HG02623 (cell line): ENCODE results near the gene CLEC16A.
"Not testable (repeated sequence)": the region's sequence is repeated elsewhere in the genome, so short reads cannot be mapped to it uniquely, and the experiment has no call there.

Experiments used
- ATAC-seq: cut with Tn5 transposase; IDR thresholded peaks from one replicate; pipeline ENCODE4 v1.9.1; 2021; ENCODE audit warnings: moderate library complexity; ENCODE audit not compliant: unreplicated experiment

CLEC16A gene

DNA sequence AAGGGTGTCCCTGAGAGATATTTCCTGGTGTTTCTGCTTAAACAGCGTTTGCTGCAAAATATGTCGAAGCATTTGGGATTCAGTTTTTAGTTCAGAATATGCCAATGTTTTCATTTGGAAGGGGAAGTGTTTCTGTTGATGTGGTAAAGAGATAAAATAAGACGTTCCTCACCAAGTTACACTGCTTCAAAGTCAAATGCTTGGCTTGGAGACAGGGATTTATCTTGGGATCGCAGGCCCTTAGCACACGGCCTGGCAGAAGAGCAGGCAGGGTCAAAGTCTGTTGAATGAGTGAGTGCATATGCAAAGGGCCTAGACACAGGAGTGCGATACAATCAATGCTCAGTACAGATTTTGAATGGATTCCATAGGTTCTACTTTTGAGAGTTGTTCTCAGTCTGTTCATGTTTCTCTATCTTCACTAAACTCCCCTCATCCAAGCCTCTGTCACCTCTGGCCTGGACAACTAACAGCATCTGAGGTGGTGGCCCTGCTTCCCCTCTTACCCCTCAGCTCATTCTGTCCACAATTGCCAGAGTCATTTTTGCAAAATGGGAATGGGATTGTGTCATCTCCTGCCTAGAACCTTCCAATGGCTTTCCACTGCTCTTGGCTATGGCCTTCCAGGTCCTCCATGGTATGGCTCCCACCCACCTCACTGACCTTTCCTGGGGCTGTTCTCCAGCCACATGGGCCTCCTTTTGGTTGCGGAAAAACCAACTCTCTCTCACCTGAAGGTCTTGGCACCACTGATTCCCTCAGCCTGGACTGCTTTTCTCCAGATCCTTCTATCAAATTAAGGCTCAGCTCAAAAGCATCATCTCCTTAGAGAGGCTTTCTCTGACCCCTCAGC is 5.3 kb upstream of the CLEC16A start:
- ATAC-seq, result no peak

GRCh38 chr16:10939649-10940234 is 4.6 kb upstream of the CLEC16A start:
- no peak for ATAC-seq

GRCh38 chr16:10940501-10941079 is 3.8 kb upstream of the CLEC16A start:
- no peak for ATAC-seq

DNA sequence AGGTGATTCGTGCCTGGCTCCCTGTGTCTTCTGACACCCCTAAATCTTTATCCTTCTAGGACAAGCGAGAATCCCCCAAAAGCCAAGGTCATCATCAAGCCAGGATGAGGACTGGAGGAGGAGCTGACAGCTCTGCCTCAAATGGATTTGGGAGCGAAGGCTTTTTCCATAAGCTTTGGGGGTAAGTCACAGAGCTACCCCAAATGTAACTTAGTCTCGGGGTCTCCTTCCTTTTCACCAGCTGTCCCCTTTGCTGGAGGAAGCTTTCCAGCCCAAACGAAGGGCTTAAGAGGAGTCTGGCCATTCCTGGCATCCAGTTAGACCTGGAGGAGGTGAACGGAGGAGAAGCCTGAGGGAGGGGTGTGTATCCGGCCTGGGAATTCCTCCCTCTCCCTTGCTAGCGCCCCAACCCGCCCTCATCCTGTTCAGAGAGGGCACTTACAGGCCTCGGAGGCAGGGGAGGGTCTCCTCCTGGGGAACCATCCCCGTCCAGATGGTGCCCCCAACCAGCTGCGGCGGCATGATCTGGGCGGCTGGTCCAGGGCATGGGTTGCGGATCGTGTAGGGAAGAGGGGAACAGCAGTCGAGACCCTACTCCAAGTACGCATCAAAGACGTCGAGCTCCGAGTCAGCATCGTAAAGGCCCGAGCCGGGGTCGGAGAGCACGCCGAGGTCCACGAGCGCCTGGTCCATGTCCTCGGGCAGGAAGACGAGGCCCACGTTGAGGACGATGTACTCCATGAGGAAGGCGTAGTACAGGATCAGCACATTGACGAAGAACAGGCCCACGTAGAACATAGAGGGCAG is 3.0 kb upstream of the CLEC16A start:
- ATAC-seq, result no peak

GRCh38 chr16:10941935-10942351 is 2.4 kb upstream of the CLEC16A start:
- not testable (repeated sequence) for ATAC-seq

- peak; percentile 60 for ATAC-seq
Observed at GRCh38 chr16:10942352-10943063, 1.9 kb upstream of the CLEC16A start, which contains the start of gene DEXI. TSS of gene DEXI (minus strand) at chr16:10942468. CDS start at chr16:10942005, 463 bp downstream.

DNA sequence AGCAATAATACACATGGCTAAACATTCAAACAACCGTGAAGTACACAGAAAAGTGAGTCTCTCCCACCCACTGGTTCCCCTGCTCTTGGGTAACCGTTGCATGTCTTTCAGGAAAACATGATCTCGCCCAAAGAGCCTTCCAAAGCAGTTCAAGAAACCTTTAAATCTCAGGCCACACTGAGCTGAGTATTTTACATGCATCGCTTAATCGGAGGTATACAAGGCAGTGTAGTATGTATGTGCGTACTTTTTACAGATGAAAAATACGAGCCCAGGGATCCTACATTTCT is 1.4 kb upstream of the CLEC16A start:
- ATAC-seq, result no peak

- no peak for ATAC-seq
Observed at GRCh38 chr16:10945065-10945787, 862 bp downstream of the CLEC16A start.

DNA sequence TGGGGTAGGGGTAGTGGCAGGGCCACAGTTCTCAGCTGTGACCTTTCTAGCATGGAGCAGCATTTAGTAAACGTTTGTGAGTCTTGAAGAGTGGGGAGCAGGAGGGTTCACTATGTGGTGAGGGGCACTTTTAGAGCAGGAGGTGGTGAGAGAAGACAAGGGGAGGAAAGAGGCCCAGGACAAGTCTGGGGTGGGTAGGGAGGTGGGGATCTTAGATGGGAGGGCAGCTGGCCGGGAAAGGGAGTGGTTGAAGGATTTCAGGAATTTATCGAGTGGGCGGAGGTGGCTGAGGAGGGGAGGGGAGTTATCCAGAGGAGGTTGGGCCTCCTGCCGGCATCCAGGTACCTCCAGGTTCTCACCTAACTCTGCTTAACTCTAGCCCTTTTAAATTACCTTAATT is 1.9 kb downstream of the CLEC16A start:
- ATAC-seq, result no peak

GRCh38 chr16:10947211-10947787 is 2.9 kb downstream of the CLEC16A start:
- ATAC-seq, result no peak

- peak; percentile 55 for ATAC-seq
Observed at GRCh38 chr16:10949424-10949970, 5.1 kb downstream of the CLEC16A start.

GRCh38 chr16:10950393-10950792 is 6.0 kb downstream of the CLEC16A start:
- ATAC-seq, result no peak

DNA sequence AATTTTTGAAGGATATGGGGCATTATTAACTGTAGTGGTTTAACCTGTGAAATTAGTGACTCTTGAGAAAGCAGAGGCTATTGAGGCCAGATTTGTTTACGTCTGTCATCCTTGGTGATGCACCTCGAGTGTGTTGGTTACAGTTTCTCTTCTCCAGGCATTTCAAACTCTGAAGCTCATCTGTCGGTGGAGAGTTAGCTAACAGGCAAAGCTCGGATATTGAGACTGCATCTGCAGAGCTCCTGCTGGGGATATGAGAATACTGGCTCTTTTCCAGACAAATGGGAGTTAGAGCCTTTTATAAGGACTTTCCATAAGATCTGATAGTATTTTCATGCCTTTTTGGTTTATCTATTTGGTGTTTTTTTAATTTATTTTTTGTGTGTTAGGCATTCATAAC is 6.7 kb downstream of the CLEC16A start:
- ATAC-seq, result no peak

DNA sequence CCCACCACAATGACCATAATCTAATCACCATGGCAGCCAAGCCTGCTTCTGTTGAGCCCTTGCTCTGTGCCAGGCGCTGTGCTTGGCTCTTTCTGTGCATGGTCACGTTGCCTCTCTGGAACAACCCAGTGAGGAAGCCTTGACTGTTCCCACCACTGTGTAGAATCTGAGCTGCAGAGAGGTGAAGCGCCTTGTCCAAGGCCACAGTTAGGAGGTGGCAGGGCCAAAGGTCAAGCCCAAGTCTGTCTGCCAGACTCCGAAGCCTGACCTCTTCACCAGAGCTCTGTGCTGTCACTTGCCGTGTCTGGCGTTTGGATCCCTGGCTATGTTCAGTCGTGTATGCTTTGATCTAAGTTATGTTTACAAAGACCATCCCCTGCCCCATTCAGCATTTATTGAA is 10.5 kb downstream of the CLEC16A start:
- no peak for ATAC-seq

DNA sequence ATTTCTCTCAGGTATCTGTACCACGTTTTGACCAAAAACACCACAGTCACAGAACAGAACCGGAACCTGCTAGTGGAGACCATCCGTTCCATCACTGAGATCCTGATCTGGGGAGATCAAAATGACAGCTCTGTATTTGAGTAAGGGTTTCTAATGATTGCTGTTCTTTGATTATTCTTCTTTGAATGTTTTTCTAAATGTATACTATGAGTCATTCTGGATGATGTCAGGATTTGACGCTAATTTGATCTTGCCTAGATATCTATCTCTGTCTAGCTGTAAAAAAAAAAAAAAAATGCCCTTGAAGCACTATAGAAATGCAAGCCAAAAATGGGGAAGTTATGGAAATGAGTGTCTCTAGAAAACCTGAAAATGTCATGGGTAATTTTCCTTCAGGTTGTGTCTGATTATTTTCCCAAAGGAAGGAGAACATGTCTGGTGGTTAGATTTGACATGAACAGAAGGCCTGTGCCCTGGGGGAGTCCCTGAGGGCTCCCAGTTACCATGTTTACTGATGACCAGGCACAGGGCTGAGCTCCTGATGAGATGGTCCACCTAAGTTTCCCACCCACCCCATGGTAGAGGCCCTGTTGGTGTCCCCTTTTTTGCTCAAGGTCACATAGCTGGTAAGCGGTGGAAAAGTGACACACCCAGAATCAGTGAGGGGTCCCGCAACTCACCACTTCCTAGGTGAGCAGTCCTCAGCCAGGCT is 13.6 kb downstream of the CLEC16A start:
- no peak for ATAC-seq

- no peak for ATAC-seq
Observed at GRCh38 chr16:10959161-10959560, 14.8 kb downstream of the CLEC16A start.

DNA sequence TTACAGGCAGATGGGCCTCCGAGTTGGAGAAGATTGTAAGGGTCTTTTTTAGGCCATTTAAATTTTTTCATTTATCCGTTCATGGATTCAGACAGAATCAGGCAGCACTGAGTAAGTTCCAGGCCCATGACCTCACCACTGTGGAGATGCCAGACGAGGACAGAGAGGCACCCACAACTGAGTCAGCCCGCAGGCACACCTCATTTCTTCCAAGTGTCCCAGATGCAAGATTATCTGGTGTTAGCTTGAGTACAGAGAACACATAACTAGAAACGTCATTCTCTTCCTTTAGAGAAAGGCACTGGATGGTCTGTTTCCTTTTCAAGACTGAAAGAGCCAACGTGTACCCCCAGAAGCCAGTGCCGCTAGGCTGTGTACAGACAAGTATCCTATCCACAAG is 16.9 kb downstream of the CLEC16A start:
- ATAC-seq, result no peak

GRCh38 chr16:10964039-10964890 is 19.9 kb downstream of the CLEC16A start:
- no peak for ATAC-seq
